ENCODE results near the gene SH2B3. TPM values are rescaled to one million over a fixed set of nuclear protein-coding genes. Genes with fewer than 3 reads are reported as not detected.

SH2B3 gene
- total RNA-seq, 2 donors from 2014 or later = 26.4 to 40.9 TPM

DNA sequence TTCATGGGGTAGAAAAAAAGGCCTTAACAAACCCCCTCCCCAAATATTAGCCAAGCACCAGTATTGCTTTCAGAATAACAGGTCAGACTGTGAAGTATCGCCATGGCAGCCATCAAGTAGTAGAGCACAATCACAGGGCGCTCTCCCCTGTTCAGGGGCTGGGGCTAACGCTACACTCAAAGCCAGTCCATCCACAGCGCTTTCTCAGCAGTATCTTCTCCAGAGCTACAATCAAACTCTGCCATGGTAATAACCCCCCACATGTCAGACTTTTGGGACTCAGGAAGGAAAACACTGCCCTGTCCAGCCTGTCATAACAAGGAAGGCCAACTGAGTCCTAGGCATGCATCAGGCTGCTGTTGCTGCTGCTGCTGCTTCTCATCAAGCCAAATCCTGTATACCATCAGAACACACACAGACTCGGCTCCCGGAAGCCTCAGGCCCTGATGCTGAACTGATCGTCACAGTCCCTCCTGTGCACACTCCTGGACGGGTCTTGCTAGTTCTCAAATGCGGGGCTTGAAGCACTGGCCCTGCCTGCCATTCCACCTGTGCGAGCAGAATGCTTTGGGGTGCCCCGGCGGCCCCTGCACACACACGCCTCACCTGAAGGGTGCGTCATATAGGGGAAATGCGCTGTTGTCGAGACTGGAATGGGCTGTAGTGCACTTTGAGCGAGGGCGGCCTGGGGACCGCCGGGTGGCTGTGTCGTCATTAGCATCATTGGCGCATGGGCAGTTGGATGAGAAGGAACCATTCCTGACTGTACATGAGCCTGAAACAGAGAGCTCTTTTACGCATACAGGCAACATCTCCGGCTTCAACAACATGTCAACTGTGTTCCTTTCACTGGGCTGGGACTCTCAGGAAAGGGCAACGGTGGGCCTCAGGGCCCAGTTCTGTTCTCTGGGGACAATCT lies 47.6 kb downstream of the SH2B3 start:
- H3K9ac ChIP-seq (ENCODE audit: low read depth in 2 of 2, low read length in 2 of 2) = no peak overlapping the region
- H3K27ac ChIP-seq = no peak overlapping the region
- no peaks in the 10 kb centered on the region for H3K27me3 ChIP-seq
- H3K36me3 ChIP-seq = peaks cover 27% of the 10 kb centered on the region
- peak; percentile 9 for DNase-seq
- TF ChIP-seq, protein P1, sequence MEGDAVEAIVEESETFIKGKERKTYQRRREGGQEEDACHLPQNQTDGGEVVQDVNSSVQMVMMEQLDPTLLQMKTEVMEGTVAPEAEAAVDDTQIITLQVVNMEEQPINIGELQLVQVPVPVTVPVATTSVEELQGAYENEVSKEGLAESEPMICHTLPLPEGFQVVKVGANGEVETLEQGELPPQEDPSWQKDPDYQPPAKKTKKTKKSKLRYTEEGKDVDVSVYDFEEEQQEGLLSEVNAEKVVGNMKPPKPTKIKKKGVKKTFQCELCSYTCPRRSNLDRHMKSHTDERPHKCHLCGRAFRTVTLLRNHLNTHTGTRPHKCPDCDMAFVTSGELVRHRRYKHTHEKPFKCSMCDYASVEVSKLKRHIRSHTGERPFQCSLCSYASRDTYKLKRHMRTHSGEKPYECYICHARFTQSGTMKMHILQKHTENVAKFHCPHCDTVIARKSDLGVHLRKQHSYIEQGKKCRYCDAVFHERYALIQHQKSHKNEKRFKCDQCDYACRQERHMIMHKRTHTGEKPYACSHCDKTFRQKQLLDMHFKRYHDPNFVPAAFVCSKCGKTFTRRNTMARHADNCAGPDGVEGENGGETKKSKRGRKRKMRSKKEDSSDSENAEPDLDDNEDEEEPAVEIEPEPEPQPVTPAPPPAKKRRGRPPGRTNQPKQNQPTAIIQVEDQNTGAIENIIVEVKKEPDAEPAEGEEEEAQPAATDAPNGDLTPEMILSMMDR (IDR thresholded peaks at IDR 0.05) = no peak
- no peaks in the 10 kb centered on the region for H3K9me3 ChIP-seq
- no peak overlapping the region for H3K4me3 ChIP-seq
- H3K4me1 ChIP-seq = no peaks in the 10 kb centered on the region
- intact Hi-C loops (cut with DNase I) = no loop called here

DNA sequence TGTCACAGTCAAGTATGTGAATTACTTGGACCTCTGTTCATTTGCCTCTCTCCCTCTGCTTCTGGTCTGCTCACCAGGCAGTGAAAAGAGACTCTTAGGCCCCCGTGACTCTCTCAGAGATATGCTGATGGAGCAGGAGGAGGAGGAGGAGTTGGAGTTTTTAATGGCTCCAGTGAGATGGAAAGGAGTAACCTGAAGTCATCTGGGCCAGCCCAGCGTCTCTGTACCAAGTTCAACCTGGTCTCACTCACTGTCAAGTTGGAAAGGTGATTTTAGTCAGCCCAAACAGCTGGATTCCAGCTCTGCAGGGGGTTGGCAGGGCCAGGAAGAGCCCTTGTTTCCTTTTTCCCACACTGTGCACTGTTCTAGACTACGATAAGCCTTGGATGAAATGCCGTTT lies 48.6 kb downstream of the SH2B3 start:
- Histone ChIP-seq H3K4me3 (no peak overlapping the region), H3K9me3 (no peaks in the 10 kb centered on the region), H3K4me1 (no peaks in the 10 kb centered on the region), H3K27me3 (no peaks in the 10 kb centered on the region), H3K36me3 (peaks cover 23% of the 10 kb centered on the region), H3K9ac (ENCODE audit: low read depth in 2 of 2, low read length in 2 of 2) (no peak overlapping the region), H3K27ac (no peak overlapping the region)
- TF ChIP-seq, protein P1 (IDR thresholded peaks at IDR 0.05) = no peak
- no peak for DNase-seq
- intact Hi-C loops (cut with DNase I) = no loop called here

DNA sequence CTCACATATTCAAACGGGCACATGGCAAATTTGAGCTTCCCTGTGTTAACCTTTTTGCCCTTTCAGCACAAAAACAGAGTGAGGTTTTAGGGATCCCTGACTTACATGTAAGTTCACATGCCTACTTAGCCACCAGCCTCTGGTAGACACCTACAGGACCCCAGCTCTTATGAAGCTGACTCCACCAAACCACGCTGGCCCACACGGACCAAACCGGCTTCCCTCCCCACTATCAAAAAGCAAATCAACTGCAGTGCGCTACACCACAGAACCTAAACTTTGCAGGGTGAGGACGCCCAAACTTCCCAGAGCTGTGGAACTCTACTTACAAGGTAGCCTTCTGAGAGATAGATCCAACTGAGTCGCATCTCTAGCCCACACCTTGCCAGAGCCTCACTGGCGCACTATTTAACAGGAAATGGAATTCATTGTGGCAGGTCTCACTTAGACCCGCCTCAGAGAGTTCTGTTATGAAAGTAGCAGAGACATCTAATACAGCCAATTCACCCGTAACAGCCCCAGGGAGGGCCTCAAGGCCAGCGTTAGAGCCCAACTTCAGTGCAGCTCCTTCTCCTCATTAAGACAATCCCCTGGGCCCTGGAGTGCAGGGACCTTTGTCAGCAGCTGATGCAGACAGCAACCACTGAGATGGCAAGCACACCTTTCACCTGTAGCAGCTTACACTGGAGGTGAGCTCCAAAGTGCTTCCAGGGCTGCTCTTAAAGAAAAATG lies 49.2 kb downstream of the SH2B3 start:
- TF ChIP-seq, protein P1 (IDR thresholded peaks at IDR 0.05) = no peak
- H3K27me3 ChIP-seq = no peaks in the 10 kb centered on the region
- intact Hi-C loops (cut with DNase I) = no loop called here

DNA sequence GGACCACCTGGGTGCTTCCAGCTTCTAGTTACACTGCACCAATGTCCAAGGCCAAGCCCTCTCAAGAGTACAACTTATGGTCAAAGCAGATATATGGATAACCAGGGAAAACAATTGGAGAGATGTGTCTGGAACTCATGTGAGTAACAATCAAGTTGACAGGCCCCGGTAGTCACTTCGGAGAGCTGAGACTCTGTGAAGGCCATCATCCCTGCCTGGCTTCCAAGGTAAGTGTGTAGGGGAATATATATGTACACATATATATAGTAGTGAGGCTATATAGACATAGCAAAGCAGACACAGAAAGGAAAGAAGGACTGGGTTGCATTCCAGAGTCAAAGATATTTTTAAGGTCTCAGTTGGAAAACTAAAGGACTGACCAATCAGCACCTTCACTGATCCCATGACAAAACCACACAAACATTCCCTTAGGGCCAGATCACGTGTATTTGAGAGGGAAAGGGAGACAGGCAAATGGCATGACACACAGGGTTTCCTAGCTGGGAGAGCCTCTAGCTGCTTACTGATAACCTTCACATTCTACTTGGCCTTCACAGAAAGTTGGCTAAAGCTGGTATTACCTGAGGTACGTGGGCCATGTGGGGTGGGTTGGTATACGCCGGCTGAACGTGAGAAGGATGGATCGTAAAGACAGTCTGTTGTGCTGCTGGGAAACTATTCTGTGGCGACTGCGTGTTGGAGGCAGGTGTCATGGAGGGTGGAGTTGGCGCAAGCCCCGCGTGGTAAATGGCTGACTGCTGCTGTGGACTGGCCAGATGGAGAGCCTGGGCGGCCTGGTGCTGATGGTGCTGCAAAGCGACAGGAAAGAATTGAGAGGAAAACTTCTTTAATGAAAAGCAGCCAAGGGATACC lies 50.0 kb downstream of the SH2B3 start:
- TF ChIP-seq, protein P1 (IDR thresholded peaks at IDR 0.05) = no peak
- Histone ChIP-seq H3K9ac (ENCODE audit: low read depth in 2 of 2, low read length in 2 of 2) (no peak overlapping the region), H3K27me3 (no peaks in the 10 kb centered on the region), H3K27ac (no peak overlapping the region), H3K4me1 (no peaks in the 10 kb centered on the region), H3K9me3 (no peaks in the 10 kb centered on the region), H3K36me3 (peaks cover 20% of the 10 kb centered on the region), H3K4me3 (no peak overlapping the region)
- no peak for DNase-seq
- intact Hi-C loops (cut with DNase I) = no loop called here

More for the DNA sequence above, 49.2 kb downstream of the SH2B3 start:
- Histone ChIP-seq H3K36me3 (peaks cover 23% of the 10 kb centered on the region), H3K4me1 (no peaks in the 10 kb centered on the region), H3K9ac (ENCODE audit: low read depth in 2 of 2, low read length in 2 of 2) (no peak overlapping the region), H3K9me3 (no peaks in the 10 kb centered on the region), H3K27ac (no peak overlapping the region), H3K4me3 (no peak overlapping the region)
- DNase-seq = no peak

DNA sequence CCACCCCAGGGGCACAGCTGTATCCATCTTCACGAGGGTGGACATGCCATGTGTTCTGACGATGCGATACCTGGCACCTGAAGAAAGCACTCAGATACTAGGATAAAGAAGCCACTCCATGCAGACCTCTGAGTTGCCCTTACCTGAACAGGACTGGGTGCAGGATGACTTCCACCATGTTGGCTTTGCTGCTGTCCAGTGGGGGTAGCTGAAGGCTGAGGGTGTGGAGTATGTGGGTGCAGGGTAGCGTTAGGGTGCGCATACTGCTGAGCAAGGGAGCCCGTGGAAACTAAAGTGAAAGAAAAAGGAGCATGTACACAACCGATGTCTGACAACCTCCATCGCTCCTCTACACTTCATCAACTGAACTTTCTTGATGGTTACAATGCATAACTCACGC lies 51.3 kb downstream of the SH2B3 start:
- TF ChIP-seq, protein P1 (IDR thresholded peaks at IDR 0.05) = no peak
- DNase-seq = no peak
- Histone ChIP-seq H3K27ac (no peak overlapping the region), H3K27me3 (no peaks in the 10 kb centered on the region), H3K4me1 (no peaks in the 10 kb centered on the region), H3K9me3 (no peaks in the 10 kb centered on the region), H3K9ac (ENCODE audit: low read depth in 2 of 2, low read length in 2 of 2) (no peak overlapping the region), H3K36me3 (peaks cover 19% of the 10 kb centered on the region), H3K4me3 (no peak overlapping the region)
- intact Hi-C loops (cut with DNase I) = no loop called here
